Measurements from ENCODE around the gene PLEKHA4. TPM values are rescaled to one million over a fixed set of nuclear protein-coding genes. Genes with fewer than 3 reads are reported as not detected.

PLEKHA4 gene
- total RNA-seq, 1 donor from 2014 or later = 8.5 TPM

DNA sequence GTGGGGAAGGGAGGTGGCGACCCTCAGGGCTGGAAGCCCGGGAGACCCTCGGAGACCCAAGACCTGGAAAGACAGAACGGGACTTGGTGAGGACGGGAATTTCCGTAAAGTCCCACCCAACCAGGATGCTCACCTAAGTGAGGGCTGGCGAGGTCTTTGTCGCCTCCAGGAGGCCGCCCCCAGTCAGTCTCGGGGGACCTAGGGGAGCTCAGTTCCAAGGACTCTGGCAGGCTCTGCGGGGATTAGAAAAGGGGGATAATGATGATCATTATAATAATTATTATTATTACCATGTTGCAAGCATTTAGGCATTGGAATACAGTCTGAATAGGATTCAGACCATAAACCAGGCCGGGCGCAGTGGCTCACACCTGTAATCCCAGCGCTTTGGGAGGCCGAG is 23.0 kb downstream of the PLEKHA4 start:
- Mint-ChIP-seq H3K36me3 (ENCODE audit: insufficient read depth) (peaks cover 5% of the 10 kb centered on the region), H3K9me3 (ENCODE audit: low read depth) (no peaks in the 10 kb centered on the region), H3K4me1 (ENCODE audit: low read depth) (peaks cover 3% of the 10 kb centered on the region), H3K4me3 (ENCODE audit: low read depth) (no peak overlapping the region), H3K27ac (no peak overlapping the region), H3K27me3 (no peaks in the 10 kb centered on the region)
- TF ChIP-seq, protein P1, sequence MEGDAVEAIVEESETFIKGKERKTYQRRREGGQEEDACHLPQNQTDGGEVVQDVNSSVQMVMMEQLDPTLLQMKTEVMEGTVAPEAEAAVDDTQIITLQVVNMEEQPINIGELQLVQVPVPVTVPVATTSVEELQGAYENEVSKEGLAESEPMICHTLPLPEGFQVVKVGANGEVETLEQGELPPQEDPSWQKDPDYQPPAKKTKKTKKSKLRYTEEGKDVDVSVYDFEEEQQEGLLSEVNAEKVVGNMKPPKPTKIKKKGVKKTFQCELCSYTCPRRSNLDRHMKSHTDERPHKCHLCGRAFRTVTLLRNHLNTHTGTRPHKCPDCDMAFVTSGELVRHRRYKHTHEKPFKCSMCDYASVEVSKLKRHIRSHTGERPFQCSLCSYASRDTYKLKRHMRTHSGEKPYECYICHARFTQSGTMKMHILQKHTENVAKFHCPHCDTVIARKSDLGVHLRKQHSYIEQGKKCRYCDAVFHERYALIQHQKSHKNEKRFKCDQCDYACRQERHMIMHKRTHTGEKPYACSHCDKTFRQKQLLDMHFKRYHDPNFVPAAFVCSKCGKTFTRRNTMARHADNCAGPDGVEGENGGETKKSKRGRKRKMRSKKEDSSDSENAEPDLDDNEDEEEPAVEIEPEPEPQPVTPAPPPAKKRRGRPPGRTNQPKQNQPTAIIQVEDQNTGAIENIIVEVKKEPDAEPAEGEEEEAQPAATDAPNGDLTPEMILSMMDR (IDR thresholded peaks at IDR 0.05; ENCODE audit: unreplicated experiment) = no peak
- DNase-seq (ENCODE audit: low spot score, unreplicated experiment) = no peak

DNA sequence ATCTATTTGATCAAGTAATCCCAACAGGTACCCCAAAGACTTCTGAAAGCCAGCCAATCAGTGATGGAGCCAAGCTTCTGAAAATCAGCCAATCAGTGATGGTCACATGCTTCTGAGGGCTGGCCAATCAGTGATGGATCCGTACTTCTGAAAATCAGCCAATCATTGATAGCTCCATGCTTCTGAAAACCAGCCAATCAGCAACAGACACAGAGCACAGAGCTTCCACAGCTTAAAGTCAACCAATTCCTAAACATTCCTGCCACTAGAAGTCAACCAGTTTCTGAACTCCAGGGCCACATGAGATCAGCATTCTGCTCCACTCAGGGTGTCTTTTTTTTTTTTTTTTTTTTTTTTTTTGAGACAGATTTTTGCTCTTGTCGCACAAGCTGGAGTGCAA is 23.9 kb downstream of the PLEKHA4 start:
- TF ChIP-seq, protein P1 (IDR thresholded peaks at IDR 0.05; ENCODE audit: unreplicated experiment) = no peak
- no peak overlapping the region for H3K4me3 Mint-ChIP-seq (ENCODE audit: low read depth)
- peaks cover 3% of the 10 kb centered on the region for H3K4me1 Mint-ChIP-seq (ENCODE audit: low read depth)
- no peak for DNase-seq (ENCODE audit: low spot score, unreplicated experiment)
- no peaks in the 10 kb centered on the region for H3K27me3 Mint-ChIP-seq
- no peaks in the 10 kb centered on the region for H3K9me3 Mint-ChIP-seq (ENCODE audit: low read depth)
- no peak overlapping the region for H3K27ac Mint-ChIP-seq
- peaks cover 5% of the 10 kb centered on the region for H3K36me3 Mint-ChIP-seq (ENCODE audit: insufficient read depth)

DNA sequence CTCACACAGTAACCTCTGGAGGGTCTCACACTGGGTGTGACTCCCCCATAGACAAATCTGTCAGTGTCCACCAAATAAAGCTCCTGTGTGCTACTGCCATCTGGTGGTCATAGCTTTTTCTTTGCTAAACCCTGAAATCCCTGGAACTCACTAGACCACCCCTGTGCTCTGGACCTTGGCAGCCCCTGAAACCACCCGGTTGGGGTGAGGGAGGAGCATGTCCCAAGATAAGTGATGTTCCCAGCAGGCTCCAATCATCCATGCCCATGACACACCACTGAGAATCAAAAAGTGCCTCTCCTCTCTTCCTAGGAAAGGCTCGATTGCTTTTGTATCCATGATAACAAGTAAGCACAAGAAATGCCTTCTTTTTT is 25.6 kb downstream of the PLEKHA4 start:
- peak overlapping the region; percentile 16 for H3K27ac Mint-ChIP-seq
- peak; percentile 37 for DNase-seq (ENCODE audit: low spot score, unreplicated experiment)

DNA sequence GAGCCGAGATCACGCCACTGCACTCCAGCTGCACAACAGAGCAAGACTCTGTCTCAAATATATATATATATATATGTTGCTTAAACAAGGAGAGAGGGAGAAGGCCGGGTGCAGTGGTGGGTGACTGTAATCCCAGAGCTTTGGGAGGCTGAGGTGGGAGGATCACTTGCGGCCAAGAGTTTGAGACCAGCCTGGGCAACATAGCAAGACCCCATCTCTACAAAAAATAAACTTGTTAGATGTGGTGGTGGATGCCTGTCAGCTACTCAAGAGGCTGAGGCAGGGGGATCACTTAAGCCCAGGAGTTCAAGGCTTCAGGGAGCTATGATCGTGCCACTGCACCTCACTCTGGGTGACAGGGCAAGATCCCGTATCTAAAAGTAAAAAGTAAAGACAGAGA is 26.8 kb downstream of the PLEKHA4 start:
- TF ChIP-seq, protein P1 (IDR thresholded peaks at IDR 0.05; ENCODE audit: unreplicated experiment) = no peak
- Mint-ChIP-seq H3K36me3 (ENCODE audit: insufficient read depth) (peaks cover 5% of the 10 kb centered on the region), H3K4me3 (ENCODE audit: low read depth) (no peak overlapping the region), H3K27ac (no peak overlapping the region), H3K4me1 (ENCODE audit: low read depth) (peaks cover 8% of the 10 kb centered on the region), H3K9me3 (ENCODE audit: low read depth) (no peaks in the 10 kb centered on the region), H3K27me3 (no peaks in the 10 kb centered on the region)
- DNase-seq (ENCODE audit: low spot score, unreplicated experiment) = no peak

More for the DNA sequence above, 25.6 kb downstream of the PLEKHA4 start:
- Mint-ChIP-seq H3K9me3 (ENCODE audit: low read depth) (no peaks in the 10 kb centered on the region), H3K27me3 (no peaks in the 10 kb centered on the region), H3K36me3 (ENCODE audit: insufficient read depth) (peaks cover 5% of the 10 kb centered on the region), H3K4me1 (ENCODE audit: low read depth) (peaks cover 4% of the 10 kb centered on the region), H3K4me3 (ENCODE audit: low read depth) (no peak overlapping the region)
- TF ChIP-seq, protein P1 (IDR thresholded peaks at IDR 0.05; ENCODE audit: unreplicated experiment) = peak; percentile 81

DNA sequence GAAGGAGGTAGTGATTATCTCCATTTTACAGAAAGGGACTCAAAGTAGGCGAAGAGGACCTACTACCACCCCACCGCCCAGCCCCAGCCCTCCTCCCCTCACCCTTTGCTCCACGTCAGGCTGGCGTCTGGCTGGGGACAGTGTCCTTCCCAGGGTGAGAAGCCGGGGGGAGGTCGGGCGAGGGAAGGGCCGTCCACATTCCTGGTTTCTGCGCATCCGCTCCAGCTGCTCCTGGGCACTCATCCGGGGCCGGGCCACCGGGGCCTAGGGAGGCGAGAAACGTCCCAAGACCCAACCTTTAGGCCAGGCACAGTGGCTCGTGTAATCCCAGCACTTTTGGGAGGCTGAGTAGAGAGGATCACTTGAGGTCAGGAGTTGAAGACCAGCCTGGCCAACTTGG is 27.4 kb downstream of the PLEKHA4 start:
- Mint-ChIP-seq H3K9me3 (ENCODE audit: low read depth) (no peaks in the 10 kb centered on the region), H3K4me3 (ENCODE audit: low read depth) (no peak overlapping the region), H3K4me1 (ENCODE audit: low read depth) (peaks cover 11% of the 10 kb centered on the region), H3K27ac (no peak overlapping the region), H3K27me3 (no peaks in the 10 kb centered on the region), H3K36me3 (ENCODE audit: insufficient read depth) (peaks cover 5% of the 10 kb centered on the region)
- DNase-seq (ENCODE audit: low spot score, unreplicated experiment) = no peak
- TF ChIP-seq, protein P1 (IDR thresholded peaks at IDR 0.05; ENCODE audit: unreplicated experiment) = no peak

All from progenitor cell of endocrine pancreas (in vitro differentiated cells).